ENCODE results near the gene OR2G2. TPM values are rescaled to one million over a fixed set of nuclear protein-coding genes. Genes with fewer than 3 reads are reported as not detected.

The OR2G2 gene
- total RNA-seq, 1 experiment from 2014 or later = not detected

- H3K4me3 ChIP-seq (replicated peaks in 1 of 2; ENCODE audit: low read depth in 1 of 2, low read length in 2 of 2) = no peak within 1 kb of the TSS
- no peak within 1 kb of the TSS for H2AFZ ChIP-seq (ENCODE audit: low read depth, low read length, poor library complexity, severe bottlenecking)
- ChIA-PET CTCF (no interaction called here), RAD21 (ENCODE audit: low non-redundant PET in 1 of 2, low total read pairs in 2 of 2, uncharacterized antibody in 2 of 2, unreplicated experiment in 2 of 2) (no interaction called here), POLR2A (no interaction called here)
- no peaks in the 10 kb centered on the region for H4K20me1 ChIP-seq (ENCODE audit: insufficient read depth)
- no peak for ATAC-seq
- BruUV-seq (replicated peaks) = no TSS peak
- intact Hi-C loops (cut with micrococcal nuclease) = no loop called here
- no peaks in the 10 kb centered on the region for H3K36me3 ChIP-seq (ENCODE audit: control insufficient read depth in 1 of 2, insufficient read depth in 2 of 2, low read length in 2 of 2)
- H3K4me2 ChIP-seq (ENCODE audit: low read length) = no peak within 1 kb of the TSS
- H3K79me2 ChIP-seq (ENCODE audit: insufficient read depth, low read length) = no peaks in the 10 kb centered on the region
- TF ChIP-seq EZH2phosphoT487 (IDR thresholded peaks at IDR 0.05; ENCODE audit: borderline replicate concordance) = no peak
- TF ChIP-seq ZNF274 (IDR thresholded peaks at IDR 0.05; ENCODE audit: low read depth, low read length) = no peak
- no peak for TF ChIP-seq CEBPB (IDR thresholded peaks at IDR 0.05; ENCODE audit: low read depth)
- no peak for TF ChIP-seq JUND (IDR thresholded peaks at IDR 0.05)
- TF ChIP-seq YY1 (IDR thresholded peaks at IDR 0.05; ENCODE audit: extremely low read depth, insufficient replicate concordance, low read depth, low read length) = no peak
- no peak within 1 kb of the TSS for H3K9ac ChIP-seq (ENCODE audit: low read length)
- H3K9me2 ChIP-seq (ENCODE audit: insufficient read depth) = no peaks in the 10 kb centered on the region
- H3K9me3 ChIP-seq (ENCODE audit: control insufficient read depth in 1 of 2, insufficient read depth in 1 of 2, low read depth in 1 of 2, low read length in 2 of 2) = no peaks in the 10 kb centered on the region
- no peaks in the 10 kb centered on the region for H3K4me1 ChIP-seq (ENCODE audit: control insufficient read depth in 1 of 2, insufficient read depth in 2 of 2, low read length in 2 of 2)
- DNase-seq (ENCODE audit: low read depth, low spot score) = no peak
- H3K27ac ChIP-seq (ENCODE audit: low read depth, low read length) = no peak within 1 kb of the TSS
- no peaks in the 10 kb centered on the region for H3K27me3 ChIP-seq (ENCODE audit: insufficient read depth, low read length)
Observed at GRCh38 chr1:247605286-247605685, 17.1 kb downstream of the OR2G2 start, which contains the start of gene OR2G3. TSS of gene OR2G3 (plus strand) at chr1:247605586. CDS start at chr1:247605586, 0 bp downstream.

DNA sequence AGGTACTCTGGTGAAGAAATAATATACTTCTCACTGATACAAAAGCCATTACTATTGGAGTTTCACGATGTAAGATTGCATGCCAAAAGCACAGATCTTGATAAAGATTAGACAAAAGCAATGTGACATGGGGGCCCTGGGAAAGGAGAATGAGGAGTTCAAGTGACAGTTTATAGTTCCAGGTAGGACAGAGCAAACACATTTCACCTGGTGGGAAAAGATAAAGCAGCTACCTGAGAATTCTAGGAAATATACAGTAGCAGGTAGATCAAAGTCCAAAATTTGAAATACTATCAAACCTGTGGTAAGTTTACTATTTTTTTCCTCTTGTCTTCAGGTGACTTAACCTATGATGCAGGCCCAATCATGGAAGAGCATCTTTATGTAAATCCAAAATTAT lies 25.2 kb downstream of the OR2G2 start:
- Histone ChIP-seq H3K4me3 (replicated peaks in 1 of 2; ENCODE audit: low read depth in 1 of 2, low read length in 2 of 2) (no peak overlapping the region), H3K27ac (ENCODE audit: low read depth, low read length) (no peak overlapping the region), H2AFZ (ENCODE audit: low read depth, low read length, poor library complexity, severe bottlenecking) (no peak overlapping the region), H3K4me1 (ENCODE audit: control insufficient read depth in 1 of 2, insufficient read depth in 2 of 2, low read length in 2 of 2) (no peaks in the 10 kb centered on the region), H3K27me3 (ENCODE audit: insufficient read depth, low read length) (no peaks in the 10 kb centered on the region), H4K20me1 (ENCODE audit: insufficient read depth) (no peaks in the 10 kb centered on the region), H3K9me3 (ENCODE audit: control insufficient read depth in 1 of 2, insufficient read depth in 1 of 2, low read depth in 1 of 2, low read length in 2 of 2) (no peaks in the 10 kb centered on the region; a peak in 1 of 4 replicates), H3K4me2 (ENCODE audit: low read length) (no peak overlapping the region), H3K9ac (ENCODE audit: low read length) (no peak overlapping the region), H3K9me2 (ENCODE audit: insufficient read depth) (no peaks in the 10 kb centered on the region), H3K36me3 (ENCODE audit: control insufficient read depth in 1 of 2, insufficient read depth in 2 of 2, low read length in 2 of 2) (no peaks in the 10 kb centered on the region), H3K79me2 (ENCODE audit: insufficient read depth, low read length) (no peaks in the 10 kb centered on the region)
- ChIA-PET CTCF (no interaction called here), RAD21 (ENCODE audit: low non-redundant PET in 1 of 2, low total read pairs in 2 of 2, uncharacterized antibody in 2 of 2, unreplicated experiment in 2 of 2) (no interaction called here), POLR2A (no interaction called here)
- ATAC-seq = no peak
- BruUV-seq (replicated peaks) = no TSS peak
- intact Hi-C loops (cut with micrococcal nuclease) = no loop called here
- no peak for TF ChIP-seq POLR2AphosphoS5 (IDR thresholded peaks at IDR 0.05; ENCODE audit: low read depth, low read length)
- no peak for TF ChIP-seq EZH2phosphoT487 (IDR thresholded peaks at IDR 0.05; ENCODE audit: borderline replicate concordance)
- TF ChIP-seq YY1 (IDR thresholded peaks at IDR 0.05; ENCODE audit: extremely low read depth, insufficient replicate concordance, low read depth, low read length) = no peak
- no peak for TF ChIP-seq SIN3A (IDR thresholded peaks at IDR 0.05; ENCODE audit: low read depth)
- no peak for TF ChIP-seq EGR1 (IDR thresholded peaks at IDR 0.05; ENCODE audit: low read depth)
- no peak for TF ChIP-seq CBX3 (IDR thresholded peaks at IDR 0.05; ENCODE audit: low read depth)
- TF ChIP-seq EZH2 (IDR thresholded peaks at IDR 0.05) = no peak
- no peak for TF ChIP-seq POLR2A (IDR thresholded peaks at IDR 0.05; ENCODE audit: borderline replicate concordance, extremely low read depth, insufficient read depth, insufficient read length)
- no peak for TF ChIP-seq REST (IDR thresholded peaks at IDR 0.05; ENCODE audit: low read depth)
- TF ChIP-seq MAX (IDR thresholded peaks at IDR 0.05) = no peak
- TF ChIP-seq CEBPB (IDR thresholded peaks at IDR 0.05; ENCODE audit: low read depth) = no peak
- TF ChIP-seq SRF (IDR thresholded peaks at IDR 0.05; ENCODE audit: low read depth) = no peak
- TF ChIP-seq SP1 (IDR thresholded peaks at IDR 0.05; ENCODE audit: low read depth) = no peak
- no peak for TF ChIP-seq CTCF (IDR thresholded peaks at IDR 0.05 in 2 of 3, conservative IDR thresholded peaks at IDR 0.05 in 1 of 3; ENCODE audit: borderline replicate concordance in 1 of 3, insufficient read depth in 1 of 3, low read depth in 2 of 3, low read length in 2 of 3)
- TF ChIP-seq ELF1 (IDR thresholded peaks at IDR 0.05; ENCODE audit: borderline replicate concordance, low read depth) = no peak
- no peak for DNase-seq (ENCODE audit: low read depth, low spot score)
